HL-60 (cell line): ENCODE results near the gene ZNF691.

Experiments
- CTCF ChIP-seq: IDR thresholded peaks from one replicate; pipeline ENCODE4 v1.5.1; 2011; ENCODE audit warnings: low read length, control low read depth, inconsistent platforms; ENCODE audit not compliant: insufficient read depth
- GABPA ChIP-seq: IDR thresholded peaks from 2 replicates; pipeline ENCODE4 v1.6.1; 2012; ENCODE audit warnings: low read depth
- POLR2AphosphoS5 ChIP-seq: IDR thresholded peaks from 2 replicates; pipeline ENCODE4 v1.6.1; 2012; ENCODE audit warnings: low read depth
- REST ChIP-seq: IDR thresholded peaks from 2 replicates; pipeline ENCODE4 v1.6.1; 2012; ENCODE audit warnings: low read depth; ENCODE audit not compliant: insufficient replicate concordance
- SPI1 ChIP-seq: IDR thresholded peaks from 2 replicates; pipeline ENCODE4 v1.6.1; 2012; ENCODE audit warnings: low read depth, mild to moderate bottlenecking, borderline replicate concordance

- no peak for TF ChIP-seq CTCF
- no peak for TF ChIP-seq SPI1
- TF ChIP-seq REST, result no peak
- no peak for TF ChIP-seq GABPA
- no peak for TF ChIP-seq POLR2AphosphoS5
Measured at GRCh38 chr1:42891465-42892138, 45.2 kb downstream of the ZNF691 start.
